ENCODE results near the gene DHRSX.
"Not testable (repeated sequence)": the region's sequence is repeated elsewhere in the genome, so short reads cannot be mapped to it uniquely, and the experiment has no call there.

The DHRSX gene

DNA sequence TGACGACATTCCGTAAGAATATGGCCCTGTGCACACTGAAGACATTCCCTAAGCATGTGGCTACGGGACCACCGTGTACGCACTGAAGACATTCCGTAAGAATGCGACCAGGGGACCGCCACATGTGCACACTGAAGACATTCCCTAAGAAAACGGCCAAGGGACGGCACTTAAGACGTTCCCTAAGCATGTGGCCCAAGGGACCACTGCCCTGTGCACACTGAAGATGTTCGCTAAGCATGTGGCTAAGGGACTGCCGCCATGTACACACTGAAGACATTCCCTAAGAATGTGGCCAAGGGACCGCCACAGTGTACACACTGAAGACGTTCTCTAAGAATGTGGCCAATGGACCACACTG is 21.4 kb downstream of the DHRSX start:
- no peak for DNase-seq (ENCODE audit: extremely low read depth in 1 of 2, low read depth in 1 of 2)

DNA sequence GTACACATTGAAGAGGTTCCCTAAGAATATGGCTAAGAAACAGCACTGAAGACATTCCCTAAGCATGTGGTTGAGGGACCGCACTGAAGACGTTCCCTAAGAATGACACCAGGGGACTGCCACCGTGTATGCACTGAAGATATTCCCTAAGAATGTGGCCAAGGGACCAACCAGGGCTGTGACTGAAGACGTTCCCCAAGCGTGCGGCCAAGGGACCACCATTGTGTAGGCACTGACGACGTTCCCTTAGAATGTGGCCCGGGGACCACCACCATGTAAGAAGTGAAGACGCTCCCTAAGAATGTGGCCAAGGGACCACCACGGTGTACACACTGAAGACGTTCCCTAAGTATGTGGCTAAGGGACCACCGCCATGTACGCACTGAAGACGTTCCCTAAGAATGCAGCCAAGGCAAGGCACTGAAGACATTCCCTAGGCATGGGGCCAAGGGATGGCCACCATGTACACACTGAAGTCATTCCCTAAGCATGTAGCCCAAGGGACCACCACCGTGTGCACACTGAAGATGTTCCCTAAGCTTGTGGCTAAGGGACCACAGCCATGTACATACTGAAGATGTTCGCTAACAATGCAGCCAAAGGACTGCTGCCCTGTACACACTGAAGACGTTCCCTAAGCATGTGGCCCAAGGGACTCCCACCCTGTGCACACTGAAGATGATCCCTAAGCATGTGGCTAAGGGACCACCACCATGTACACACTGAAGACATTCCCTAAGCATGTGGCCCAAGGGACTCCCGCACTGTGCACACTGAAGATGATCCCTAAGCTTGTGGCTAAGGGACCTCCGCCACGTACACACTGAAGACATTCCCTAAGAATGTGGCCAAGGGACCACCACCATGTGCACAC is 22.0 kb downstream of the DHRSX start:
- no peak for DNase-seq (ENCODE audit: extremely low read depth in 1 of 2, low read depth in 1 of 2)

DNA sequence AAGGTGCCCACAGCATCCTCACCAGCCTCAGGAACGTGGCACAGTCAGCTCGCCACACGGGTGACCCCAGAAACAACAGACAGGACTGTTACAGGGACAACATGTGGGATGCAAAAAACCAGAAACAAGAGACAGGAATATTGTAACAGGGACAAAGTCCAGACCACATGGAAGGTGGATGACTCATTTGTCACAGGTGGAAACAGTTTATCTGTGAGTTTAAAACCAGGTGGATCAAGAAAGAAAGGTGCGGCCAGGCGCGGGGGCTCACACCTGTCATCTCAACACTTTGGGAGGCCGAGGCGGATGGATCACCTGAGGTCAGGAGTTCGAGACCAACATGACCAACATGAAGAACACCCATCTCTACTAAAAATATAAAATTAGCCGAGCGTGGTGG is 23.5 kb downstream of the DHRSX start:
- not testable (repeated sequence) for DNase-seq (ENCODE audit: extremely low read depth in 1 of 2, low read depth in 1 of 2)

DNA sequence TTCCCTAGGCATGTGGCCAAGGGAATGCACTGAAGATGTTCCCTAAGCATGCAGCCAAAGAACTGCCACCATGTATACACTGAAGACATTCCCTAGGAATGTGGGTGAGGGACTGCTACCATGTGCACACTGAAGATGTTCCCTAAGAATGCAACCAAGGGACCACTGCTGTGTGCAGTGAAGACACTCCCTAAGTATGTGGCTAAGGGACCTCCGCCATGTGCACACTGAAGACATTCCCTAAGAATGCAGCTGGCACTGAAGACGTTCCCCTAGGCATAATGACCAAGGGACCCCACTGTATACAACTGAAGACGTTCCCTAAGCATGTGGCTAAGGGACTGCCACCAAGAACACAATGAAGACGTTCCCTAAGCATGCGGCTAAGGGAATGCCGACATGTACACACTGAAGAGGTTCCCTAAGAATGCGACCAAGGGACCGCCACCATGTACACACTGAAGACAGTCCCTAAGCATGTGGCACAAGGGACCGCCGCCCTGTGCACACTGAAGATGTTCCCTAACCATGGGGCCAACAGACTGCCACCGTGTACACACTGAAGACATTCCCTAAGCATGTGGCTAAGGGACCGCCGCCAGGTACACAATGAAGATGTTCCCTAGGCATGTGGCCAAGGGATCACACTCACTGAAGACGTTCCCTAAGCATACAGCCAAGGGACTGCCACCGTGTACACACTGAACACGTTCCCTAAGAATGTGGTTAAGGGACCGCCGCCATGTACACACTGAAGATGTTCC is 25.6 kb downstream of the DHRSX start:
- no peak for DNase-seq (ENCODE audit: extremely low read depth in 1 of 2, low read depth in 1 of 2)

DNA sequence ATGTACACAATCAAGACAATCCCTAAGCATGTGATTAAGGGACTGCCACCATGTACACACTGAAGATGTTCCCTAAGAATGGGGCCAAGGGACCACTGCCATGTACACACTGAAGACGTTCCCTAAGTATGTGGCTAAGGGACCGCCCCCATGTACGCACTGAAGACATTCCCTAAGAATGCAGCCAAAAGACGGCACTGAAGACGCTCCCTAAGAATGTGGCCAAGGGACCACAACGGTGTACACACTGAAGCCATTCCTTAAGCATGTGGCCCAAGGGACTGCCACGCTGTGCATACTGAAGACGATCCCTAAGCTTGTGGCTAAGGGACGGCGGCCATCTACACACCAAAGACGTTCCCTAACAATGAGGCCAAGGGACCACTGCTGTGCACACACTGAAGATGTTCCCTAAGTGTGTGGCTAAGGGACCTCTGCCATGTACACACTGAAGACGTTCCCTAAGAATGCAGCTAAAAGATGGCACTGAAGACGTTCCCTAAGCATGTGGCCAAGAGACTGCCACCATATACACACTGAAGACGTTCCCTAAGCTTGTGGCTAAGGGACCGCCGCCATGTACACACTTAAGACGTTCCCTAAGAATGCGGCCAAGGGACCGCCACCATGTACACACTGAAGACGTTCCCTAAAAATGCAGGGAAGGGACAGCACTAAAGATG is 26.4 kb downstream of the DHRSX start:
- DNase-seq (ENCODE audit: extremely low read depth in 1 of 2, low read depth in 1 of 2), result no peak

DNA sequence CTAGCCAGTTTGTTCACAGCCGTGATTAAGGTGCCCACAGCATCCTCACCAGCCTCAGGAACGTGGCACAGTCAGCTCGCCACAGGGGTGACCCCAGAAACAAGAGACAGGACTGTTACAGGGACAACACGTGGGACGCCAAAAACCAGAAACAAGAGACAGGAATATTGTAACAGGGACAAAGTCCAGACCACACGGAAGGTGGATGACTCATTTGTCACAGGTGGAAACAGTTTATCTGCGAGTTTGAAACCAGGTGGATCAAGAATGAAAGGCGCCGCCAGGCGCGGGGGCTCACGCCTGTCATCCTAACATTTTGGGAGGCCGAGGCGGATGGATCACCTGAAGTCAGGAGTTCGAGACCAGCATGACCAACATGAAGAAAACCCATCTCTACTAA is 27.7 kb downstream of the DHRSX start:
- DNase-seq (ENCODE audit: extremely low read depth in 1 of 2, low read depth in 1 of 2), result not testable (repeated sequence)

DNA sequence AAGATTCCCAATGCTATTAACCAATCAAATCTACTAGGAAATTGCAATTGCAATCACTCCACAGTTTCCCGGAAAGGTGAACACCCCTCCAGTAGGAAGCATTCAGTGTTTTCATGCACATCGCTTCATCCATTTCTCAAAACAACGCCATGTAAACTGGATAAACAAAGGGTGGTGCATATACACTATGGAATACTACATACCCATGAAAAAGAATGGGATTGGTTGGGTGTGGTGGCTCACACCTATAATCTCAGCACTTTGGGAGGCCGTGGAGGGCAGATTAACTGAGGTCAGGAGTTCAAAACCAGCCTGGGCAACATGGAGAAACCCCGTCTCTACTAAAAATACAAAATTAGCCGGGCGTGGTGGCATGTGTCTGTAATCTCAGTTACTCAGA is 29.1 kb downstream of the DHRSX start:
- no peak for DNase-seq (ENCODE audit: extremely low read depth in 1 of 2, low read depth in 1 of 2)

DNA sequence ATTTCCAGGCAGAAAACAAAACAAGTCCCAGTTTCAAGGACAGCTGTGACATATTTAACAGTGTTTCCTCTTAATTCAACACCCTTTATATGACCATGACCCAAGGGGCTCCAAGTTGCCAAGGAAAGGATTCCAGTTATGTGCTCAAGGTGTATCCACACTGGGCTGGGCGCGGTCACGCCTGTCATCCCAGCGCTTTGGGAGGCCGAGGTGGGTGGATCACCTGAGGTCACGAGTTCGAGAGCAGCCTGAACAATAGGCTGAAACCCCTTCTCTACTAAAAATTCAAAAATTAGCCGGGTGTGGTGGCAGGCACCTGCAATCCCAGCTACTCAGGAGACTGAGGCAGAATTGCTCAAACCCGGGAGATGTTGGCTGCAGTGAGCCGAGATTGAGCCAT is 29.6 kb downstream of the DHRSX start:
- not testable (repeated sequence) for DNase-seq (ENCODE audit: extremely low read depth in 1 of 2, low read depth in 1 of 2)

DNA sequence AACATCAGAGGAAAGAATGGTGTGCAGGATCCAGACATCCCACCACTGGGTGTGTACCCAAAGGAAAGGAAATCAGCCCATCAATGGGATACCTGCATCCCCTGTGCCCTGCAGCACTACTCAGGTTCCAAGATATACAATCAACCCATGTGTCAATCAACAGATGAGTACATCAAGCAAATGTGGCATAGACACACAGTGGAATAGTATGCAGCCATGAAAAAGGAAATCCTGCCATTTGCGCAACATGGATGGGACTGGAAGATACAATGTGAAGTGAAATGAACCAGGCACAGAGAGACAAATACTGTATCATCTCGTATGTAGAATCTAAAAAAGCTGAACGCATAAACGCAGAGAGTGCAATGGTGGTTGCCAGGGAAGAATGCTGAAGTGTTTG is 30.9 kb downstream of the DHRSX start:
- DNase-seq (ENCODE audit: extremely low read depth in 1 of 2, low read depth in 1 of 2), result not testable (repeated sequence)

DNA sequence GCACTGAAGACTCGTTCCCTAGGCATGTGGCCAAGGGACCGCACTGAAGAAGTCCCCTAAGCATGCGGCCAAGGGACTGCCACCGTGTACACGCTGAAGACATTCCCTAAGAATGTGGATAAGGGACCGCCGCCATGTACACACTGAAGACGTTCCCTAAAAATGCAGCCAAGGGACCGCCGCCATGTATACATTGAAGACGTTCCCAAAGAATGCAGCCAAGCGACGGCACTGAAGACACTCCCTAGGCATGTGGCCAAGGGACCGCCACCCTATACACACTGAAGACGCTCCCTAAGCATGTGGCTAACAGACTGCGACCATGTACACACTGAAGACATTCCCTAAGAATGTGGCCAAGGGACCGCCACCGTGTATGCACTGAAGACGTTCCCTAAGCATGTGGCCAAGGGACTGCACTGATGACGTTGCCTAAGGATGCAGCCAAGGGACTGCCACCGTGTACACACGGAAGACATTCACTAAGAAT is 31.5 kb downstream of the DHRSX start:
- no peak for DNase-seq (ENCODE audit: extremely low read depth in 1 of 2, low read depth in 1 of 2)

DNA sequence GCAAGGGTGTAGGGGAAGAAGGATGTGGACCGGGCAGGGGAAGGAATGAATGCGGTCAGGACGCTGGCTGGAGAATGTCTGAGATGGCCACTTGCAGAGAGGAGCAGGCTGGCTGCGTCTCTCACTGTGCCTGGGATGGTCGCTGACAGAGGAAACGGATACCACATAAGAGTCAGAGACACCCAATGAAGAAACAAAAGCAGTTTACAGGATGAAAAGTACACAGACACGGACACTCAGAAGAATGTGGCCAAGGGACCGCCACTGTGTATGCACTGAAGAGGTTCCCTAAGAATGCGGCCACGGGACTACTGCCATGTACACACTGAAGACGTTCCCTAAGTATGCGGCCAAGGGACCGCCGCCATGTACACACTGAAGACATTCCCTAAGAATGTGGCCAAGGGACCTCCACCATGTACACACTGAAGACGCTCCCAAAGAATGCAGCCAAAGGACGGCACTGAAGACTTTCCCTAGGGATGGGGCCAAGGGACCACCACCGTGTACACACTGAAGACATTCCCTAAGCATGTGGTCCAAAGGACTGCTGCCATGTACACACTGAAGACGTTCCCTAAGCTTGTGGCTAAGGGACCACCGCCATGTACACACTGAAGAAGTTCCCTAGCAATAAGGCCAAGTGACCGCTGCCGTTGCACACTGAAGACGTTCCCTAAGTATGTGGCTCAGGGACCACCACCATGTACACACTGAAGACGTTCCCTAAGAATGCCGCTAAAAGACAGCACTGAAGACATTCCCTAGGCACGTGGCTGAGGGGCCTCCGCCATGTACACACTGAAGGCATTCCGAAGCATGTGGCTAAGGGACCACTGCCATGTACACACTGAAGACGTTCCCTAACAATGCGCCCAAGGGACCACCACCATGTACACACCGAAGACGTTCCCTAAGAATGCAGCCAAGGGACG is 32.2 kb downstream of the DHRSX start:
- DNase-seq (ENCODE audit: extremely low read depth in 1 of 2, low read depth in 1 of 2), result no peak

DNA sequence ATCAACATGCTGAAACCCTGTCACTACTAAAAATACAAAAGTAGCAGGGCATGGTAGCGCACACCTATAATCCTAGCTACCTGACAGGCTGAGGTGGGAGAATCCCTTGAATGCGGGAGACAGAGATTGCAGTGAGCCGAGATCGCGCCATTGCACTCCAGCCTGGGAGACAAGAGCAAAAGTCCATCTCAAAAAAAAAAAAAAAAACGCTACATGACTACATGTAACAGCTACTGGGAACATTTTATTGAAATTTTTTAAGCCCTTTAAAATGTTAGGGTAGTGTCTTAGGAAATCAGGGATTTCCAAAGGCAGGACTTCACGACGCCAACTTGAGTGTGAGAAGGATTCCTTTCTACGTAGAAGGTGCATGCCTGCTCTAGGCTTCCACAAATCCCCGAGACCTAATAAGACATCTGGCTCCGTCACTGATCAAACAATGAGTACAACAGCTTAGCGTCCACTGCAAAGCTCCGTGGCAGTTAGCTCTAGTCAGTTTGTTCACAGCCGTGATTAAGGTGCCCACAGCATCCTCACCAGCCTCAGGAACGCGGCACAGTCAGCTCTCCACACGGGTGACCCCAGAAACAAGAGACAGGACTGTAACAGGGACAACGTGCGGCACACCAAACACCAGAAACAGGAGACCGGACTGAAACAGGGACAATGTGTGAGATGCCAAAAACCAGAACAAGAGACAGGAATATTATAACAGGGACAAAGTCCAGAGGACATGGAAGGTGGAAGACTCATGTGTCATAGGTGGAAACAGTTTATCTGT is 33.7 kb downstream of the DHRSX start:
- no peak for DNase-seq (ENCODE audit: extremely low read depth in 1 of 2, low read depth in 1 of 2)

DNA sequence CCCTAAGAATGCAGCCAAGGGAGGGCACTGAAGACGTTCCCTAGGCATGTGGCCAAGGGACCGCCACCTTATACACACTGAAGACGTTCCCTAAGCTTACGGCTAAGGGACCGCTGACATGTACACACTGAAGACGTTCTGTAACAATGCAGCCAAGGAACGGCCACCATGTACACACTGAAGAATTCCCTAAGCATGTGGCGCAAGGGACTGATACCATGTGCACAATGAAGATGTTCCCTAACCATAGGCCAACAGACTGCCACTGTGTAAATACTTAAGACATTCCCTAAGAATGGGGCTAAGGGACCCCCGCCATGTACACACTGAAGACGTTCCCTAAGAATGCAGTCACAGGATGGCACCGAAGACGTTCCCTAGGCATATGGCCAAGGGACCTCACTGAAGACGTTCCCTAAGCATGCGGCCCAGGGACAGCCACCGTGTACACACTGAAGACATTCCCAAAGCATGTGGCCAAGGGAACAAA is 36.1 kb downstream of the DHRSX start:
- no peak for DNase-seq (ENCODE audit: extremely low read depth in 1 of 2, low read depth in 1 of 2)

DNA sequence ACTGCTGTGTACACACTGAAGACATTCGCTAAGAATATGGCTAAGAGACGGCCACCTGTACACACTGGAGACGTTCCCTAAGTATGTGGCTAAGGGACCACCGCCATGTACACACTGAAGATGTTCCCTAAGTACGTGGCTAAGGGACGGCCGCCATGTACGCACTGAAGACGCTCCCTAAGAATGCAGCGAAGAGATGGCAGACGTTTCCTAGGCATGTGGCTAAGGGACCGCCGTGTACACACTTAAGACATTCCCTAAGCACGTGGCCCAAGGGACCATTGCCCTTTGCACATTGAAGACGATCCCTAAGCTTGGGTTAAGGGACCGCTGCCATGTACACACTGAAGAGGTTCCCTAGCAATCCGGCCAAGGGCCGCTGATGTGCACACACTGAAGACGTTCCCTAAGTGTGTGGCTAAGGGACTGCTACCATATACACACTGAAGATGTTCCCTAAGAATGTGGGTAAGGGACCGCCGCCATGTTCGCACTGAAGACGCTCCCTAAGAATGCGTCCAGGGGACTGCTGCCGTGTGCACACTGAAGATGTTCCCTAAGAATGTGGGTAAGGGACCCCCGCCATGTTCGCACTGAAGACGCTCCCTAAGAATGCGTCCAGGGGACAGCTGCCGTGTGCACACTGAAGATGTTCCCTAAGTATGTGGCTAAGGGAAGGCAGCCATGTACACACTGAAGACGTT is 36.7 kb downstream of the DHRSX start:
- DNase-seq (ENCODE audit: extremely low read depth in 1 of 2, low read depth in 1 of 2), result no peak

DNA sequence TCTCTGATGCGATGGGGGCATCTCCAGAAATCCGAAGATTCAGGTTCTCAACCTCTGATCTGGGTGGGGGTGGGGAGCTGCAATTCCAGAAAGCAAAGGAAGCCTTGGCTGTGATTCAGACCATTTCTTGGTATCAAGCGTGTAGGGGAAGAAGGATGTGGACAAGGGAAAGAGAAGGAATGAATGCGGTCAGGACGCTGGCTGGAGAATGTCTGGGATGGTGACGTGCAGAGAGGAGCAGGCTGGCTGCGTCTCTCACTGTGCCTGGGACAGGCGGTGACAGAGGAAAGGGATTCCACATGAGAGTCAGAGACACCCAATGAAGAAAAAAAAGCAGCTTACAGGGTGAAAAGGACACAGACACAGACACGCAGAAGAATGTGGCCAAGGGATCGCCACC is 37.3 kb downstream of the DHRSX start:
- not testable (repeated sequence) for DNase-seq (ENCODE audit: extremely low read depth in 1 of 2, low read depth in 1 of 2)

DNA sequence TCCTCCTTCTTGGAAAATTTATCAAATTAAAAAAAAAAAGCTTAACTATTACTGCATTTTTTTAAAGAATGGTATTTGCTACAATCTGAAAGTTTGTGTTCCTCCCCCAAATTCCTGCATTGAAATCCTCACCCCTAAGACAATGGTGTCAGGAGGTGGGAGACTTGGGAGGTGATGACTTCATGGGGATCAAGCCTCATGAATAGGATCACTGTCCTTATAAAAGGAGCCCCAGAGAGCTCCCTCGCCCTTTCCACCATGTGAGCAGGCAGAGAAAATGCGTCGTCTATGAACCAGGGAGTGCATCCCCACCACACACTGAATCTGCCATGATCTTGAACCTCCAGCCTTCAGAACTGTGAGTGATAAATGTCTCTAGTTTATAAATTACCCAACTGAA is 38.0 kb downstream of the DHRSX start:
- DNase-seq (ENCODE audit: extremely low read depth in 1 of 2, low read depth in 1 of 2), result no peak

DNA sequence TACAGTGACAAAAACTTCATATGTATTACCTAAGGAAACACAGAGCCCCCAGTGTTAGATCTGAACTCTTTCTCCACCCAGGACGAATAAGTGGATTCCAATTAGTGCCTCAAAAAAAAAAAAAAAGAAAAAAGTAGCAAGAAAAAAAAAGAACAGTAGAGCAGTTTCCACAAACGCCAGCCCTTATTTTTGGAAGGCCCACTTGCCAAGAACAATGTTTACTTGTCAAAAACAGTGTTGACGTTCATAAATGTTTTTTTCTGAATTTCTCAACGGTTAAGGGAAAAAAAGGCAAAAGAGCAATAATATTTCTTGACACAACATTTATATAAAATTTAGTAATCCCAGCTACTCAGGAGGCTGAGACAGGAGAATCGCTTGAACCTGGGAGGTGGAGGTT is 38.7 kb downstream of the DHRSX start:
- no peak for DNase-seq (ENCODE audit: extremely low read depth in 1 of 2, low read depth in 1 of 2)

DNA sequence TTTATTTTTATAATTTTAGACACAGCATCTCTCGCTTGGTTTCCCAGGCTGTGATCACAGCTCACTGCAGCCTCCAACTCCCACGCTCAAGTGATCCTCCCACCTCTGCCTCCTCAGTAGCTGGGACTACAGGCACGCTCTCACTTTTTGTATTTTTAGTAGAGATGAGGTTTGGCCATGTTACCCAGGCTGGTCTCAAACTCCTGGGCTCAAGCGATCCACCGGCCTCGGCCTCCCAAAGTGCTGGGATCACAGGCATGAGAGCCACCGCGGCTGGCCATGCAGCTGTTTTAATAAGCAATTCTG is 39.1 kb downstream of the DHRSX start:
- DNase-seq (ENCODE audit: extremely low read depth in 1 of 2, low read depth in 1 of 2), result no peak
